ENCODE data around the gene FBN2.

FBN2 gene

DNA sequence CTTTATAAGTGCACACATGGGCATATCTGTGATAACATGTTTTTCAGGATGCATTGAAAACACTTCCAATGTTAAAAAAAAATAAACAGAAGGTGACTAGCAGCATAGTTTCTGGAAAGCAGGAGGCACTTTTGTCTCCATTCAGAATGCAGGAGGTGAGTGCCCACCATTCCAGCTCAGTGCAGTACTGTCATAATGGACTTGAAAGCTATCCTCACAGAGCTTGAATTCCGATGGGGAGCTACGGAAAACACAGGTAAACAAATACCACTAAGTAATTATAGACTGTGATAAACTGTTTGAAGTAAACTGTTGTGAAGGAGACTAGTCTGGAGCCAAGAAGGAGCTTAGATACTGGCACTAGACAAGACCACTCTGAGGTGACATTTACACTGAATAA is 9.9 kb downstream of the FBN2 start:
- in situ Hi-C loops (cut with MboI; ENCODE audit: low sequenced_read_pairs, unreplicated experiment) = no loop called here
- DNase-seq (ENCODE audit: low spot score) = no peak
- TF ChIP-seq, protein P1, sequence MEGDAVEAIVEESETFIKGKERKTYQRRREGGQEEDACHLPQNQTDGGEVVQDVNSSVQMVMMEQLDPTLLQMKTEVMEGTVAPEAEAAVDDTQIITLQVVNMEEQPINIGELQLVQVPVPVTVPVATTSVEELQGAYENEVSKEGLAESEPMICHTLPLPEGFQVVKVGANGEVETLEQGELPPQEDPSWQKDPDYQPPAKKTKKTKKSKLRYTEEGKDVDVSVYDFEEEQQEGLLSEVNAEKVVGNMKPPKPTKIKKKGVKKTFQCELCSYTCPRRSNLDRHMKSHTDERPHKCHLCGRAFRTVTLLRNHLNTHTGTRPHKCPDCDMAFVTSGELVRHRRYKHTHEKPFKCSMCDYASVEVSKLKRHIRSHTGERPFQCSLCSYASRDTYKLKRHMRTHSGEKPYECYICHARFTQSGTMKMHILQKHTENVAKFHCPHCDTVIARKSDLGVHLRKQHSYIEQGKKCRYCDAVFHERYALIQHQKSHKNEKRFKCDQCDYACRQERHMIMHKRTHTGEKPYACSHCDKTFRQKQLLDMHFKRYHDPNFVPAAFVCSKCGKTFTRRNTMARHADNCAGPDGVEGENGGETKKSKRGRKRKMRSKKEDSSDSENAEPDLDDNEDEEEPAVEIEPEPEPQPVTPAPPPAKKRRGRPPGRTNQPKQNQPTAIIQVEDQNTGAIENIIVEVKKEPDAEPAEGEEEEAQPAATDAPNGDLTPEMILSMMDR (IDR thresholded peaks at IDR 0.05; ENCODE audit: borderline replicate concordance, control extremely low read depth, extremely low read depth, insufficient read depth, missing control alignments) = no peak

GRCh38 chr5:128527077-128527476 is 11.0 kb downstream of the FBN2 start:
- in situ Hi-C loops (cut with MboI; ENCODE audit: low sequenced_read_pairs, unreplicated experiment) = no loop called here
- DNase-seq (ENCODE audit: low spot score) = no peak
- TF ChIP-seq, protein P1 (IDR thresholded peaks at IDR 0.05; ENCODE audit: borderline replicate concordance, control extremely low read depth, extremely low read depth, insufficient read depth, missing control alignments) = no peak

DNA sequence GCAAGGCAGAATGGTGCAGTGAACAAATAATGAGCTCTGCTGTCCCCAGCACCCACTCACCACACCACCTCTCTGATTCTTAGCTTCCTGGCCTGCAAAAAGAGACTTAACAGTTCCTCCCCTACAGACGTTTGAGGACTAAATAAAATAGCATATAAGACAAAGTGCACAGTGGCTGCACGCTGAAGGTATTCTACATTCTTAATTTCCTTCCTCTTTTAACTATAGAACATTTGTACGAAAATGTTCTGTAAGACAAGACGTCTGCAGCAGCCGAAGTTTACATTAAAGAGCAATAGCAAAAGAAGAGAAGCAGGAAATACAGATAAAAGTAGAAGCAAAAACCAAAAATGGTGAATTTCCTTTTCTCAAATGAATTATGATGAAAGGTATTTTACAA is 15.7 kb downstream of the FBN2 start:
- TF ChIP-seq, protein P1 (IDR thresholded peaks at IDR 0.05; ENCODE audit: borderline replicate concordance, control extremely low read depth, extremely low read depth, insufficient read depth, missing control alignments) = no peak
- in situ Hi-C loops (cut with MboI; ENCODE audit: low sequenced_read_pairs, unreplicated experiment) = no loop called here
- no peak for DNase-seq (ENCODE audit: low spot score)

- in situ Hi-C loops (cut with MboI; ENCODE audit: low sequenced_read_pairs, unreplicated experiment) = no loop called here
- TF ChIP-seq, protein P1 (IDR thresholded peaks at IDR 0.05; ENCODE audit: borderline replicate concordance, control extremely low read depth, extremely low read depth, insufficient read depth, missing control alignments) = no peak
- no peak for DNase-seq (ENCODE audit: low spot score)
Observed at GRCh38 chr5:128519827-128520226, 18.2 kb downstream of the FBN2 start.

GRCh38 chr5:128516978-128517377 is 21.1 kb downstream of the FBN2 start:
- DNase-seq (ENCODE audit: low spot score) = no peak
- in situ Hi-C loops (cut with MboI; ENCODE audit: low sequenced_read_pairs, unreplicated experiment) = no loop called here

GRCh38 chr5:128513806-128514205 is 24.2 kb downstream of the FBN2 start:
- DNase-seq (ENCODE audit: low spot score) = no peak
- in situ Hi-C loops (cut with MboI; ENCODE audit: low sequenced_read_pairs, unreplicated experiment) = no loop called here
- TF ChIP-seq, protein P1 (IDR thresholded peaks at IDR 0.05; ENCODE audit: borderline replicate concordance, control extremely low read depth, extremely low read depth, insufficient read depth, missing control alignments) = no peak

More at GRCh38 chr5:128516978-128517377, 21.1 kb downstream of the FBN2 start:
- TF ChIP-seq, protein P1 (IDR thresholded peaks at IDR 0.05; ENCODE audit: borderline replicate concordance, control extremely low read depth, extremely low read depth, insufficient read depth, missing control alignments) = no peak

DNA sequence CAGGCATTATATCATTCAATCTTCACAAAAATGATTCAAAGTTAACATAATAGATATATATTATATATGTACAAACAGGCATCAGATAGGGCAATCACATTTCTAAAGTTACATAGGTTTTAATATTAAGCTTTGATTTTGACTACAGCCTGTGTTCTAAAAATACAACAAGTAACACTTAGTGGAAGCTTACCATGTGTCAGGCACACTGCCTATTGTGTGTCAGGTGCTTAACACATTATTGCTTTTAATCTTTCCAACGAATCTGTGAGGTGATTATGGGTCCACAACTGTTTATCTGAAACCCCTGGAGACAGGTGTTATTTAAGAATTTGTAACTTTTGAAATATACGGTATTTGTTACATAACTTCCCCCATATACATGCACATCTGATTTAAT is 25.2 kb downstream of the FBN2 start:
- DNase-seq (ENCODE audit: low spot score) = no peak
- in situ Hi-C loops (cut with MboI; ENCODE audit: low sequenced_read_pairs, unreplicated experiment) = no loop called here
- TF ChIP-seq, protein P1 (IDR thresholded peaks at IDR 0.05; ENCODE audit: borderline replicate concordance, control extremely low read depth, extremely low read depth, insufficient read depth, missing control alignments) = no peak
